Activated naive CD4-positive, alpha-beta T cell treated with anti-CD3 and anti-CD28 coated beads, Interleukin-2, amount 50 U/mL, for 24 hours (primary cell): Measurements from ENCODE around the gene IFI27L2.
"Not testable (repeated sequence)": the region's sequence is repeated elsewhere in the genome, so short reads cannot be mapped to it uniquely, and the experiment has no call there.

Source experiments
- H3K27ac Mint-ChIP-seq: one replicate; pipeline ENCODE4 v1.8.0; 2021; ENCODE audit warnings: mild to moderate bottlenecking, mixed read lengths
- H3K27me3 Mint-ChIP-seq: one replicate; pipeline ENCODE4 v1.8.0; 2021; ENCODE audit warnings: mixed read lengths
- H3K36me3 Mint-ChIP-seq: one replicate; pipeline ENCODE4 v1.8.0; 2021; ENCODE audit warnings: mixed read lengths
- H3K4me1 Mint-ChIP-seq: one replicate; pipeline ENCODE4 v1.8.0; 2021; ENCODE audit warnings: mixed read lengths
- H3K4me3 Mint-ChIP-seq: one replicate; pipeline ENCODE4 v1.8.0; 2021; ENCODE audit warnings: mild to moderate bottlenecking, mixed read lengths
- H3K9me3 Mint-ChIP-seq: one replicate; pipeline ENCODE4 v1.8.0; 2021; ENCODE audit warnings: mixed read lengths

IFI27L2 gene

GRCh38 chr14:94161981-94162380, 32.6 kb upstream of the IFI27L2 start:
- no peaks in the 10 kb centered on the region for H3K27me3 Mint-ChIP-seq

GRCh38 chr14:94161058-94161457, 31.7 kb upstream of the IFI27L2 start:
- H3K27ac Mint-ChIP-seq: peak overlapping the region; percentile 71
- H3K4me1 Mint-ChIP-seq: peaks cover 76% of the 10 kb centered on the region
- H3K4me3 Mint-ChIP-seq: peak overlapping the region; percentile 37
- H3K27me3 Mint-ChIP-seq: no peaks in the 10 kb centered on the region
- H3K9me3 Mint-ChIP-seq: no peaks in the 10 kb centered on the region
- no peaks in the 10 kb centered on the region for H3K36me3 Mint-ChIP-seq

More at GRCh38 chr14:94161981-94162380, 32.6 kb upstream of the IFI27L2 start:
- Mint-ChIP-seq H3K4me1 (peaks cover 74% of the 10 kb centered on the region), H3K36me3 (no peaks in the 10 kb centered on the region), H3K4me3 (no peak overlapping the region), H3K9me3 (no peaks in the 10 kb centered on the region), H3K27ac (peak overlapping the region; percentile 13)

GRCh38 chr14:94158239-94158883, 29.0 kb upstream of the IFI27L2 start:
- Mint-ChIP-seq H3K4me1 (peaks cover 61% of the 10 kb centered on the region), H3K4me3 (peak overlapping the region; percentile 60), H3K27me3 (no peaks in the 10 kb centered on the region), H3K36me3 (no peaks in the 10 kb centered on the region), H3K9me3 (no peaks in the 10 kb centered on the region), H3K27ac (peak overlapping the region; percentile 65)

GRCh38 chr14:94157197-94157596, 27.8 kb upstream of the IFI27L2 start:
- Mint-ChIP-seq H3K36me3 (no peaks in the 10 kb centered on the region), H3K9me3 (no peaks in the 10 kb centered on the region), H3K4me3 (no peak overlapping the region), H3K27me3 (no peaks in the 10 kb centered on the region), H3K27ac (no peak overlapping the region), H3K4me1 (peaks cover 52% of the 10 kb centered on the region)

GRCh38 chr14:94156143-94156542, 26.7 kb upstream of the IFI27L2 start:
- not testable (repeated sequence) for H3K27me3 Mint-ChIP-seq, H3K4me3 Mint-ChIP-seq, H3K27ac Mint-ChIP-seq, H3K36me3 Mint-ChIP-seq, H3K9me3 Mint-ChIP-seq
- H3K4me1 Mint-ChIP-seq: peaks cover 42% of the 10 kb centered on the region

GRCh38 chr14:94153750-94154342, 24.4 kb upstream of the IFI27L2 start:
- Mint-ChIP-seq H3K4me1 (peaks cover 19% of the 10 kb centered on the region), H3K27me3 (no peaks in the 10 kb centered on the region), H3K9me3 (no peaks in the 10 kb centered on the region), H3K36me3 (no peaks in the 10 kb centered on the region), H3K4me3 (no peak overlapping the region), H3K27ac (no peak overlapping the region)

GRCh38 chr14:94152676-94153075, 23.3 kb upstream of the IFI27L2 start:
- H3K27ac Mint-ChIP-seq: no peak overlapping the region
- peaks cover 8% of the 10 kb centered on the region for H3K4me1 Mint-ChIP-seq
- H3K9me3 Mint-ChIP-seq: no peaks in the 10 kb centered on the region
- H3K36me3 Mint-ChIP-seq: no peaks in the 10 kb centered on the region
- no peaks in the 10 kb centered on the region for H3K27me3 Mint-ChIP-seq
- no peak overlapping the region for H3K4me3 Mint-ChIP-seq

- H3K27me3 Mint-ChIP-seq: no peaks in the 10 kb centered on the region
- H3K4me1 Mint-ChIP-seq: peaks cover 11% of the 10 kb centered on the region
- no peaks in the 10 kb centered on the region for H3K9me3 Mint-ChIP-seq
- no peaks in the 10 kb centered on the region for H3K36me3 Mint-ChIP-seq
- no peak overlapping the region for H3K27ac Mint-ChIP-seq
- no peak overlapping the region for H3K4me3 Mint-ChIP-seq
Observed at GRCh38 chr14:94145902-94146527, 16.6 kb upstream of the IFI27L2 start.

- Mint-ChIP-seq H3K27ac (peak overlapping the region; percentile 66), H3K4me1 (peaks cover 11% of the 10 kb centered on the region), H3K4me3 (no peak overlapping the region), H3K9me3 (no peaks in the 10 kb centered on the region), H3K27me3 (no peaks in the 10 kb centered on the region), H3K36me3 (no peaks in the 10 kb centered on the region)
Observed at GRCh38 chr14:94144765-94145164, 15.4 kb upstream of the IFI27L2 start.

GRCh38 chr14:94143711-94144110, 14.3 kb upstream of the IFI27L2 start:
- Mint-ChIP-seq H3K27me3 (peaks cover 3% of the 10 kb centered on the region), H3K4me1 (peaks cover 11% of the 10 kb centered on the region), H3K4me3 (no peak overlapping the region), H3K36me3 (no peaks in the 10 kb centered on the region), H3K27ac (no peak overlapping the region), H3K9me3 (no peaks in the 10 kb centered on the region)

- H3K9me3 Mint-ChIP-seq: no peaks in the 10 kb centered on the region
- H3K4me3 Mint-ChIP-seq: no peak overlapping the region
- no peak overlapping the region for H3K27ac Mint-ChIP-seq
- H3K4me1 Mint-ChIP-seq: peaks cover 11% of the 10 kb centered on the region
- H3K36me3 Mint-ChIP-seq: no peaks in the 10 kb centered on the region
- peaks cover 3% of the 10 kb centered on the region for H3K27me3 Mint-ChIP-seq
Observed at GRCh38 chr14:94143239-94143638, 13.8 kb upstream of the IFI27L2 start.

GRCh38 chr14:94142836-94143235, 13.4 kb upstream of the IFI27L2 start:
- H3K27me3 Mint-ChIP-seq: peaks cover 3% of the 10 kb centered on the region
- H3K4me1 Mint-ChIP-seq: peaks cover 11% of the 10 kb centered on the region
- H3K9me3 Mint-ChIP-seq: no peaks in the 10 kb centered on the region
- H3K36me3 Mint-ChIP-seq: no peaks in the 10 kb centered on the region
- H3K4me3 Mint-ChIP-seq: no peak overlapping the region
- no peak overlapping the region for H3K27ac Mint-ChIP-seq

GRCh38 chr14:94142247-94142646, 12.8 kb upstream of the IFI27L2 start:
- peaks cover 11% of the 10 kb centered on the region for H3K4me1 Mint-ChIP-seq
- H3K9me3 Mint-ChIP-seq: no peaks in the 10 kb centered on the region
- H3K4me3 Mint-ChIP-seq: no peak overlapping the region
- H3K27me3 Mint-ChIP-seq: peaks cover 3% of the 10 kb centered on the region
- no peak overlapping the region for H3K27ac Mint-ChIP-seq
- no peaks in the 10 kb centered on the region for H3K36me3 Mint-ChIP-seq

GRCh38 chr14:94139421-94139820, 10.0 kb upstream of the IFI27L2 start:
- no peaks in the 10 kb centered on the region for H3K9me3 Mint-ChIP-seq
- H3K4me3 Mint-ChIP-seq: no peak overlapping the region
- no peak overlapping the region for H3K27ac Mint-ChIP-seq
- peaks cover 7% of the 10 kb centered on the region for H3K4me1 Mint-ChIP-seq
- peaks cover 3% of the 10 kb centered on the region for H3K27me3 Mint-ChIP-seq
- H3K36me3 Mint-ChIP-seq: no peaks in the 10 kb centered on the region

- Mint-ChIP-seq H3K27ac (peak overlapping the region; percentile 66), H3K27me3 (peaks cover 3% of the 10 kb centered on the region), H3K4me3 (no peak overlapping the region), H3K4me1 (peaks cover 5% of the 10 kb centered on the region), H3K36me3 (no peaks in the 10 kb centered on the region), H3K9me3 (no peaks in the 10 kb centered on the region)
Observed at GRCh38 chr14:94139006-94139405, 9.6 kb upstream of the IFI27L2 start.

- Mint-ChIP-seq H3K9me3 (no peaks in the 10 kb centered on the region), H3K27me3 (peaks cover 3% of the 10 kb centered on the region), H3K4me1 (peaks cover 5% of the 10 kb centered on the region), H3K36me3 (no peaks in the 10 kb centered on the region), H3K27ac (no peak overlapping the region), H3K4me3 (no peak overlapping the region)
Observed at GRCh38 chr14:94138251-94138650, 8.8 kb upstream of the IFI27L2 start.
